ENCODE measurements around the gene SEMA5B.

Gene SEMA5B

GRCh38 chr3:123038751-123039150, 11.2 kb upstream of the SEMA5B start:
- ChIA-PET CTCF (interaction anchor here (0.7 to 1.3 kb wide), 2 partner anchors 11 to 18 kb away, joined by 3 read pairs; no protein-coding TSS in a partner anchor), POLR2A (no interaction called here)
- no peak for TF ChIP-seq FEZF1 (tag by site-specific recombination; IDR thresholded peaks at IDR 0.05)
- TF ChIP-seq ZNF311 (tag by site-specific recombination; IDR thresholded peaks at IDR 0.05; ENCODE audit: borderline replicate concordance) = no peak
- TF ChIP-seq ZNF623 (tag by site-specific recombination; IDR thresholded peaks at IDR 0.05) = no peak
- no peak for TF ChIP-seq ZIC2 (tag by site-specific recombination; IDR thresholded peaks at IDR 0.05)
- TF ChIP-seq YY2 (tag by site-specific recombination; IDR thresholded peaks at IDR 0.05) = no peak
- no peak for TF ChIP-seq ZNF266 (tag by site-specific recombination; IDR thresholded peaks at IDR 0.05; ENCODE audit: low read depth)
- TF ChIP-seq ZNF747 (tag by site-specific recombination; IDR thresholded peaks at IDR 0.05) = no peak
- no peak for TF ChIP-seq SCRT1 (tag by site-specific recombination; IDR thresholded peaks at IDR 0.05; ENCODE audit: borderline replicate concordance)
- TF ChIP-seq ZNF785 (tag by site-specific recombination; IDR thresholded peaks at IDR 0.05) = no peak
- TF ChIP-seq ZFP69B (tag by site-specific recombination; IDR thresholded peaks at IDR 0.05) = no peak
- no peak for TF ChIP-seq RBAK (tag by site-specific recombination; IDR thresholded peaks at IDR 0.05)
- no peak for TF ChIP-seq ZBTB21 (tag by site-specific recombination; IDR thresholded peaks at IDR 0.05)
- Histone ChIP-seq H3K4me1 (ENCODE audit: control insufficient read depth, insufficient read depth, low read length) (no peaks in the 10 kb centered on the region), H3K4me3 (ENCODE audit: low read depth, low read length) (no peak overlapping the region), H3K36me3 (ENCODE audit: control insufficient read depth in 2 of 2, insufficient read depth in 1 of 2, low read length in 2 of 2) (no peaks in the 10 kb centered on the region), H3K9me3 (ENCODE audit: control insufficient read depth, insufficient read depth, low read depth, low read length) (no peaks in the 10 kb centered on the region), H3K27ac (ENCODE audit: extremely low read depth, low read depth, low read length) (no peak overlapping the region)

- Histone ChIP-seq H3K36me3 (ENCODE audit: control insufficient read depth in 2 of 2, insufficient read depth in 1 of 2, low read length in 2 of 2) (no peaks in the 10 kb centered on the region), H3K9me3 (ENCODE audit: control insufficient read depth, insufficient read depth, low read depth, low read length) (no peaks in the 10 kb centered on the region), H3K27ac (ENCODE audit: extremely low read depth, low read depth, low read length) (no peak overlapping the region), H3K4me3 (ENCODE audit: low read depth, low read length) (no peak overlapping the region), H3K4me1 (ENCODE audit: control insufficient read depth, insufficient read depth, low read length) (no peaks in the 10 kb centered on the region)
- POLR2A ChIA-PET = interaction anchor here (0.6 kb wide), 1 partner anchor 159 kb away, joined by 3 read pairs; no protein-coding TSS in a partner anchor
- CTCF ChIA-PET = no interaction called here
- TF ChIP-seq ZSCAN4 (tag by site-specific recombination; IDR thresholded peaks at IDR 0.05) (no peak), KLF10 (tag by site-specific recombination; IDR thresholded peaks at IDR 0.05) (no peak), PRDM1 (tag by site-specific recombination; IDR thresholded peaks at IDR 0.05) (no peak), ZNF391 (tag by site-specific recombination; IDR thresholded peaks at IDR 0.05; ENCODE audit: borderline replicate concordance, low read depth) (no peak), ZFP37 (tag by site-specific recombination; IDR thresholded peaks at IDR 0.05) (no peak), ZNF513 (tag by site-specific recombination; IDR thresholded peaks at IDR 0.05) (no peak), ZNF623 (tag by site-specific recombination; IDR thresholded peaks at IDR 0.05) (no peak), ZNF580 (tag by site-specific recombination; IDR thresholded peaks at IDR 0.05) (no peak), ZNF335 (tag by site-specific recombination; conservative IDR thresholded peaks at IDR 0.05) (no peak), ZNF530 (tag by site-specific recombination; IDR thresholded peaks at IDR 0.05; ENCODE audit: low read depth) (no peak), YY2 (tag by site-specific recombination; IDR thresholded peaks at IDR 0.05) (no peak), ZSCAN5A (tag by site-specific recombination; IDR thresholded peaks at IDR 0.05) (no peak), ZNF670 (tag by site-specific recombination; IDR thresholded peaks at IDR 0.05; ENCODE audit: low read depth) (no peak), KLF17 (tag by site-specific recombination; IDR thresholded peaks at IDR 0.05) (no peak), ZNF426 (tag by site-specific recombination; IDR thresholded peaks at IDR 0.05) (no peak)
Measured at GRCh38 chr3:123037015-123037375, 9.4 kb upstream of the SEMA5B start.

All from HEK293 (cell line).